GM12892 (cell line): Measurements from ENCODE around the gene HBS1L.
A peak's percentile ranks its signal among the peaks of the same experiment; 100 is the strongest.

Experiments
- DNase-seq: peaks from one replicate; pipeline ENCODE4 v3.0.0; 2011; ENCODE audit not compliant: insufficient read length
- FAIRE-seq: peaks from 2 replicates; lab custom pipeline; 2011; peaks lifted over from hg19 to GRCh38; lab: Jason Lieb, UNC
- POLR2A ChIP-seq: IDR thresholded peaks from 2 replicates; pipeline ENCODE4 v1.6.1; 2011; ENCODE audit warnings: low read depth, low read length, control low read depth
- POLR2AphosphoS5 ChIP-seq: IDR thresholded peaks from 2 replicates; pipeline ENCODE4 v1.6.1; 2011; ENCODE audit warnings: low read depth, low read length, control low read depth
- TAF1 ChIP-seq: IDR thresholded peaks from 2 replicates; pipeline ENCODE4 v1.6.1; 2011; ENCODE audit warnings: low read depth, mild to moderate bottlenecking, control low read depth, low read length, borderline replicate concordance

The HBS1L gene

GRCh38 chr6:135088818-135089809 is 34.5 kb upstream of the HBS1L start:
- no peak for DNase-seq
- peak; percentile 97 for FAIRE-seq
- TF ChIP-seq POLR2A (no peak), POLR2AphosphoS5 (no peak), TAF1 (no peak)

- DNase-seq (no peak), FAIRE-seq (no peak)
- TF ChIP-seq POLR2AphosphoS5 (no peak), POLR2A (no peak), TAF1 (no peak)
These were observed 33.7 kb upstream of the HBS1L start for GRCh38 chr6:135088281-135088680.

- FAIRE-seq (peak; percentile 92), DNase-seq (no peak)
- TF ChIP-seq TAF1 (no peak), POLR2AphosphoS5 (no peak), POLR2A (no peak)
These were observed 33.2 kb upstream of the HBS1L start for GRCh38 chr6:135087803-135088202.

- no peak for FAIRE-seq
- DNase-seq = no peak
These were observed 32.8 kb upstream of the HBS1L start for GRCh38 chr6:135087403-135087802.

GRCh38 chr6:135086414-135086764 is 31.8 kb upstream of the HBS1L start:
- peak; percentile 90 for FAIRE-seq
- TF ChIP-seq TAF1 = no peak
- no peak for TF ChIP-seq POLR2A
- no peak for TF ChIP-seq POLR2AphosphoS5
- no peak for DNase-seq

More at GRCh38 chr6:135087403-135087802, 32.8 kb upstream of the HBS1L start:
- no peak for TF ChIP-seq POLR2A
- TF ChIP-seq POLR2AphosphoS5 = no peak
- no peak for TF ChIP-seq TAF1

GRCh38 chr6:135085700-135086413 is 31.2 kb upstream of the HBS1L start:
- TF ChIP-seq POLR2AphosphoS5 = no peak
- TF ChIP-seq POLR2A = no peak
- no peak for TF ChIP-seq TAF1
- peak; percentile 38 for FAIRE-seq
- no peak for DNase-seq

GRCh38 chr6:135084916-135085269 is 30.3 kb upstream of the HBS1L start:
- no peak for TF ChIP-seq TAF1
- TF ChIP-seq POLR2AphosphoS5 = no peak
- no peak for TF ChIP-seq POLR2A
- DNase-seq (no peak), FAIRE-seq (no peak)

GRCh38 chr6:135084001-135084915 is 29.6 kb upstream of the HBS1L start:
- FAIRE-seq = peak; percentile 50
- no peak for TF ChIP-seq TAF1
- TF ChIP-seq POLR2AphosphoS5 = no peak
- no peak for TF ChIP-seq POLR2A
- no peak for DNase-seq

GRCh38 chr6:135081966-135082365 is 27.3 kb upstream of the HBS1L start:
- TF ChIP-seq POLR2AphosphoS5 = no peak
- no peak for TF ChIP-seq POLR2A
- TF ChIP-seq TAF1 = no peak
- FAIRE-seq (no peak), DNase-seq (no peak)

GRCh38 chr6:135075018-135075417 is 20.4 kb upstream of the HBS1L start:
- no peak for FAIRE-seq
- TF ChIP-seq POLR2AphosphoS5 (no peak), POLR2A (no peak), TAF1 (no peak)
- no peak for DNase-seq

GRCh38 chr6:135073756-135074393 is 19.3 kb upstream of the HBS1L start:
- peak; percentile 36 for FAIRE-seq
- no peak for TF ChIP-seq TAF1
- TF ChIP-seq POLR2AphosphoS5 = no peak
- TF ChIP-seq POLR2A = no peak
- DNase-seq = no peak

- DNase-seq (no peak), FAIRE-seq (no peak)
- TF ChIP-seq POLR2A (no peak), POLR2AphosphoS5 (no peak), TAF1 (no peak)
These were observed 18.6 kb upstream of the HBS1L start for GRCh38 chr6:135073217-135073616.

- no peak for DNase-seq
- FAIRE-seq = no peak
- TF ChIP-seq POLR2A (no peak), POLR2AphosphoS5 (no peak), TAF1 (no peak)
These were observed 18.1 kb upstream of the HBS1L start for GRCh38 chr6:135072753-135073152.
